ENCODE results near the gene GCKR.

- no peak for TF ChIP-seq CHD2 (IDR thresholded peaks at IDR 0.05; ENCODE audit: low read depth, low read length)
- no peak for TF ChIP-seq ZNF557 (CRISPR knock-in tag; IDR thresholded peaks at IDR 0.05)
- TF ChIP-seq ZBTB1 (CRISPR knock-in tag; IDR thresholded peaks at IDR 0.05; ENCODE audit: borderline replicate concordance): no peak
- TF ChIP-seq ZBTB10 (CRISPR knock-in tag; IDR thresholded peaks at IDR 0.05; ENCODE audit: borderline replicate concordance): no peak
- TF ChIP-seq CTCF (CRISPR knock-in tag; IDR thresholded peaks at IDR 0.05): no peak
- TF ChIP-seq PATZ1 (CRISPR knock-in tag; IDR thresholded peaks at IDR 0.05): no peak
- TF ChIP-seq PLRG1 (conservative IDR thresholded peaks at IDR 0.05): no peak
- no peak for TF ChIP-seq RARG (CRISPR knock-in tag; IDR thresholded peaks at IDR 0.05; ENCODE audit: low read depth)
- TF ChIP-seq UBTF (CRISPR knock-in tag; IDR thresholded peaks at IDR 0.05): no peak
- no peak for TF ChIP-seq PHF20 (CRISPR knock-in tag; IDR thresholded peaks at IDR 0.05)
- no peak for TF ChIP-seq MYNN (CRISPR knock-in tag; IDR thresholded peaks at IDR 0.05; ENCODE audit: low read depth)
- no peak for TF ChIP-seq TBL1XR1 (IDR thresholded peaks at IDR 0.05; ENCODE audit: borderline replicate concordance, low read length, partially characterized antibody)
- TF ChIP-seq USF2 (IDR thresholded peaks at IDR 0.05; ENCODE audit: low read depth, low read length): no peak
- no peak for TF ChIP-seq USF2 (CRISPR knock-in tag; IDR thresholded peaks at IDR 0.05; ENCODE audit: borderline replicate concordance)
Observed at GRCh38 chr2:27520316-27520715, 23.7 kb downstream of the GCKR start.

Measured in HepG2 (cell line).